Breast epithelium (tissue), 4 donors: ENCODE results near the gene RSPH6A. TPM values are rescaled to one million over a fixed set of nuclear protein-coding genes. Genes with fewer than 3 reads are reported as not detected.

Experiments used
- DNase-seq, 2 donors: peaks; one replicate each; pipeline ENCODE4 v3.0.0-alpha.2; 2019; ENCODE audit warnings: low spot score in 2 of 2
- H3K27ac ChIP-seq, 2 donors: fragments of 200-600 bp; sonication (generic) in 1 of 2; one replicate each; pipeline ENCODE4 v1.5.1; 2016 to 2019; ENCODE audit warnings: mild to moderate bottlenecking in 1 of 2
- H3K27me3 ChIP-seq, 2 donors: fragments of 200-600 bp; sonication (generic) in 1 of 2; one replicate each; pipeline versions ENCODE4 v1.5.1 to v1.6.0; 2017 to 2019; ENCODE audit warnings: control low read depth in 1 of 2, mild to moderate bottlenecking in 1 of 2
- H3K36me3 ChIP-seq: fragments of 200-600 bp; one replicate; pipeline ENCODE4 v1.5.1; 2019
- H3K4me1 ChIP-seq, 2 donors: fragments of 200-600 bp; sonication (generic); one replicate each; pipeline ENCODE4 v1.5.1; 2016 to 2019; ENCODE audit warnings: control low read depth in 1 of 2
- H3K4me3 ChIP-seq, 3 donors: fragments of 200-600 bp; sonication (generic); 1 replicate in 2 of 3; 2 replicates in 1 of 3; pipeline ENCODE4 v1.5.1; 2016 to 2019; ENCODE audit warnings: mild to moderate bottlenecking in 3 of 3, moderate library complexity in 2 of 3
- H3K9me3 ChIP-seq, 2 donors: fragments of 200-600 bp; sonication (generic) in 1 of 2; one replicate each; pipeline ENCODE4 v1.5.1; 2016 to 2019; ENCODE audit warnings: control low read depth in 1 of 2
- POLR2A ChIP-seq: fragments of 450-650 bp; IDR thresholded peaks from one replicate; pipeline ENCODE4 v1.6.1; 2016; ENCODE audit warnings: antibody characterized with exemption, mild to moderate bottlenecking, moderate library complexity
- POLR2AphosphoS5 ChIP-seq, 3 donors: sonication (generic); formaldehyde crosslinking; IDR thresholded peaks; one replicate each; pipeline ENCODE4 v1.6.1; 2017; ENCODE audit warnings: antibody characterized with exemption in 3 of 3
- intact Hi-C: fragments of 100-400 bp; cut with DNase I; formaldehyde crosslinking; loops from one replicate; pipeline ENCODE4 v1.15.1; 2023; ENCODE audit warnings: low total_unique reads
- total RNA-seq, 3 donors: library from RNA; depleted of rRNA; stranded (reverse); fragments of >200 nt; gene quantifications; one replicate each; pipeline ENCODE4 v1.1.0, GENCODE V29; 2016
- TF ChIP-seq, protein P1 (sequence below), 3 donors: fragments of 450-650 bp; IDR thresholded peaks; one replicate each; pipeline ENCODE4 v1.5.1; 2016 to 2017; ENCODE audit warnings: antibody characterized with exemption in 3 of 3, mild to moderate bottlenecking in 3 of 3, moderate library complexity in 3 of 3

The RSPH6A gene
- total RNA-seq, 3 donors from 2014 or later, result 0.15 TPM; not detected in 2

- H3K4me3 ChIP-seq, result no peak overlapping the region
- peaks cover 5% of the 10 kb centered on the region for H3K36me3 ChIP-seq
- intact Hi-C loops, result no loop called here
- H3K27me3 ChIP-seq, result no peaks in the 10 kb centered on the region
- TF ChIP-seq POLR2A, result no peak
- TF ChIP-seq, protein P1, sequence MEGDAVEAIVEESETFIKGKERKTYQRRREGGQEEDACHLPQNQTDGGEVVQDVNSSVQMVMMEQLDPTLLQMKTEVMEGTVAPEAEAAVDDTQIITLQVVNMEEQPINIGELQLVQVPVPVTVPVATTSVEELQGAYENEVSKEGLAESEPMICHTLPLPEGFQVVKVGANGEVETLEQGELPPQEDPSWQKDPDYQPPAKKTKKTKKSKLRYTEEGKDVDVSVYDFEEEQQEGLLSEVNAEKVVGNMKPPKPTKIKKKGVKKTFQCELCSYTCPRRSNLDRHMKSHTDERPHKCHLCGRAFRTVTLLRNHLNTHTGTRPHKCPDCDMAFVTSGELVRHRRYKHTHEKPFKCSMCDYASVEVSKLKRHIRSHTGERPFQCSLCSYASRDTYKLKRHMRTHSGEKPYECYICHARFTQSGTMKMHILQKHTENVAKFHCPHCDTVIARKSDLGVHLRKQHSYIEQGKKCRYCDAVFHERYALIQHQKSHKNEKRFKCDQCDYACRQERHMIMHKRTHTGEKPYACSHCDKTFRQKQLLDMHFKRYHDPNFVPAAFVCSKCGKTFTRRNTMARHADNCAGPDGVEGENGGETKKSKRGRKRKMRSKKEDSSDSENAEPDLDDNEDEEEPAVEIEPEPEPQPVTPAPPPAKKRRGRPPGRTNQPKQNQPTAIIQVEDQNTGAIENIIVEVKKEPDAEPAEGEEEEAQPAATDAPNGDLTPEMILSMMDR (IDR thresholded peaks at IDR 0.05), result no peak
- TF ChIP-seq POLR2AphosphoS5 (IDR thresholded peaks at IDR 0.05), result no peak
- peaks cover 0 to 7% of the 10 kb centered on the region in 2 donors for H3K4me1 ChIP-seq
- DNase-seq, result no peak
- no peaks in the 10 kb centered on the region for H3K9me3 ChIP-seq
- H3K27ac ChIP-seq, result no peak overlapping the region
Measured at GRCh38 chr19:45822716-45823115, 7.6 kb upstream of the RSPH6A start.

DNA sequence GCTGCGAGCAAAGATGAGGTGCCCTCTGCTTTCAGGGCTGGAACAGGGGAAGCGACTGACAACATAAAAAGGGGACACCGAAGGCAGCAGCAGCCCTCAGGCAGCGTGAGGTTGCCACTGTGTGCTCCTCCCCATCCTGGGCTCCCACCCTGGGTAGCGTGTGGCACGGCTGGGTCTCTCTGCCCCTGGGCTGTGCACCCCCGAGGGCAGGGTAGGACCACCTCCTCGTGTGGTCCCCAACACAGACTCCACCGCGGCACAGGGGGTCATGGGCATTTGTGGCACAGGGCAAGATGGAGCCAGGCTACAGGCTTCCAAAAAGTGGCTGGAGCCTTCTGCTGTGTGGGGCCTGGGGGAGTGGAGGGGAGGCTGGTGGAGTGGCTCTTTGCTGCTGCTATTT, 6.5 kb upstream of the RSPH6A start:
- intact Hi-C loops, result no loop called here
- peaks cover 0 to 7% of the 10 kb centered on the region in 2 donors for H3K4me1 ChIP-seq
- TF ChIP-seq POLR2A (no peak), POLR2AphosphoS5 (IDR thresholded peaks at IDR 0.05) (no peak)
- TF ChIP-seq, protein P1 (IDR thresholded peaks at IDR 0.05), result no peak
- no peaks in the 10 kb centered on the region for H3K9me3 ChIP-seq
- H3K27me3 ChIP-seq, result no peaks in the 10 kb centered on the region
- no peak for DNase-seq
- H3K36me3 ChIP-seq, result peaks cover 5% of the 10 kb centered on the region
- H3K27ac ChIP-seq, result no peak overlapping the region
- H3K4me3 ChIP-seq, result no peak overlapping the region

GRCh38 chr19:45821103-45821521, 6.0 kb upstream of the RSPH6A start:
- H3K27ac ChIP-seq, result no peak overlapping the region
- TF ChIP-seq POLR2AphosphoS5 (IDR thresholded peaks at IDR 0.05), result no peak
- no peak for TF ChIP-seq POLR2A
- TF ChIP-seq, protein P1 (IDR thresholded peaks at IDR 0.05), result no peak
- H3K36me3 ChIP-seq, result peaks cover 5% of the 10 kb centered on the region
- DNase-seq, result no peak
- intact Hi-C loops, result no loop called here
- H3K27me3 ChIP-seq, result no peaks in the 10 kb centered on the region
- peaks cover 0 to 7% of the 10 kb centered on the region in 2 donors for H3K4me1 ChIP-seq
- no peaks in the 10 kb centered on the region for H3K9me3 ChIP-seq
- no peak overlapping the region for H3K4me3 ChIP-seq

DNA sequence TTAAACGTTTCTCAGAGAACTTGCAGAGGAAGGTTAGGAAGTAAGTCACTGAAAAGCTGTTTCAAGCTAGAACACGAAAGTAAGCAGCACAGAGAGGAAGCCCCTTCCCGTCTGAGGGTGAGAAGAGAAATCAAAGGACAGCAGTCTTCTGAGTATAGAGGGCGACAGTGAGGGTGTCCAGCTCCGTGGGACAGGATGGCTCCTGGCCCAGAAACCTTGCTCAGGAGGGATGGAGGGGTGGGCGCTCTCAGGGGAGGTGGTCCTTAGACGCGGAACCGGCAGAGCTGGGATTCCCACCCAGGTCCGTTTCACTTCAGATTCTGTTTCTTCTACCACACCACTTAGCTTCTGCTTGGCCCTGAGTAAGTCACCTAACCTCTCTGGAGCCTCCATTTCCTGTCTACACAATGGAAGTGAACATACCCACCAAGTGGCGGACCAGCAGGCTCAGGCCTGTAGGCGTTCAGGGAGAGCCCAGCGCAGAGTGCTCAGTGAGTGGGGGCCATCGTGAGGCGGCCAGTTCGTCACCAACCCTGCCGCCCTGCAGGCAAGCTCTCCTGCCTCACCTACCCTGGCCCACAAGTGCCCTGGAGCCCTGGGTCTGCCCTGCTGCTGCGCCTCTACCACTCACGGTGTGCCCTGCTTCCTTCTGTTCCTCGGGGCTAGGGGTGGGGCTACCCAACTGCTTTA, 5.5 kb upstream of the RSPH6A start:
- no peak for DNase-seq
- H3K4me3 ChIP-seq, result no peak overlapping the region
- H3K36me3 ChIP-seq, result peaks cover 5% of the 10 kb centered on the region
- H3K4me1 ChIP-seq, result peaks cover 0 to 7% of the 10 kb centered on the region in 2 donors
- no peaks in the 10 kb centered on the region for H3K27me3 ChIP-seq
- H3K9me3 ChIP-seq, result no peaks in the 10 kb centered on the region
- no peak overlapping the region for H3K27ac ChIP-seq
- intact Hi-C loops, result no loop called here
- TF ChIP-seq, protein P1 (IDR thresholded peaks at IDR 0.05), result no peak
- no peak for TF ChIP-seq POLR2A
- TF ChIP-seq POLR2AphosphoS5 (IDR thresholded peaks at IDR 0.05), result no peak

- DNase-seq, result no peak
- no peaks in the 10 kb centered on the region for H3K27me3 ChIP-seq
- peaks cover 5% of the 10 kb centered on the region for H3K36me3 ChIP-seq
- TF ChIP-seq, protein P1 (IDR thresholded peaks at IDR 0.05), result no peak
- TF ChIP-seq POLR2A (no peak), POLR2AphosphoS5 (IDR thresholded peaks at IDR 0.05) (no peak)
- H3K9me3 ChIP-seq, result no peaks in the 10 kb centered on the region
- no peak overlapping the region for H3K27ac ChIP-seq
- no peak overlapping the region for H3K4me3 ChIP-seq
- intact Hi-C loops, result no loop called here
- peaks cover 0 to 5% of the 10 kb centered on the region in 2 donors for H3K4me1 ChIP-seq
Measured at GRCh38 chr19:45819769-45820168, 4.7 kb upstream of the RSPH6A start.
